ENCODE data around the gene IFT27.

DNA sequence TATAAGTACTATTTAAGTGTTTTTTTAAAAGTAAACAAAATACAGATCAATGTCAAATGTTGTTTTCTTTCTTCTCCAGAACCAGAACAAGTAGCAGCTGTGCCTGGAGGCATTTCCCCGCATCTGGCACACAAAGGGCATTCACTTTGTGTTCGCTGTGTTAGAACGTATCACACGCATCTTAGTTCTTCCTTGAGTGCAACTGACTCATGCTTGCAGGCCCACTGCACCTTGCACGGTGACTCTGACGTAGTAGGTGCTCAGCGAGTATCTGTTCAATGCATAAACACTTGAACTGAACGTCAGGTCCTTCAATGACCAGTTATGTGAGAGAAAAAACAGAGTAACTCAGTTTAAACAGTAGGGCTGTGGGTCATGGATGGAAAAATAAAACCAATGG lies 3.5 kb downstream of the IFT27 start:
- TF ChIP-seq CTCF (conservative IDR thresholded peaks at IDR 0.05; ENCODE audit: low read depth, low read length) (no peak), EZH2 (IDR thresholded peaks at IDR 0.05; ENCODE audit: low read length, unreplicated experiment) (no peak)
